HEK293T (cell line): ENCODE measurements around the gene GABRB1.

Experiments
- CTCF ChIA-PET: fragments of 350-600 bp; formaldehyde crosslinking; extraction: SDS; loops from one replicate; lab custom pipeline; 2021; ENCODE audit warnings: antibody characterized with exemption, inconsistent platforms; lab: Yijun Ruan, JAX
- POLR2A ChIA-PET: fragments of 350-600 bp; formaldehyde crosslinking; extraction: SDS; loops from one replicate; lab custom pipeline; 2020; ENCODE audit warnings: antibody characterized with exemption, inconsistent platforms; lab: Yijun Ruan, JAX
- DNase-seq: peaks from one replicate; pipeline ENCODE4 v3.0.0; 2012; ENCODE audit warnings: mixed read lengths; ENCODE audit errors: extremely low spot score
- ARNT ChIP-seq: fragments of 450-650 bp; IDR thresholded peaks from 2 replicates; pipeline ENCODE4 v1.6.1; 2017; ENCODE audit warnings: mild to moderate bottlenecking
- BHLHE40 ChIP-seq: fragments of 450-650 bp; IDR thresholded peaks from 2 replicates; pipeline ENCODE4 v1.6.1; 2016; ENCODE audit warnings: mild to moderate bottlenecking, moderate library complexity, borderline replicate concordance
- CTBP1 ChIP-seq: fragments of 450-650 bp; IDR thresholded peaks from 2 replicates; pipeline ENCODE4 v1.6.1; 2016; ENCODE audit warnings: borderline replicate concordance
- ELF4 ChIP-seq: fragments of 450-650 bp; IDR thresholded peaks from 2 replicates; pipeline ENCODE4 v1.6.1; 2017; ENCODE audit warnings: antibody characterized with exemption
- FOXA1 ChIP-seq: fragments of 450-650 bp; IDR thresholded peaks from 2 replicates; pipeline ENCODE4 v1.6.1; 2016; ENCODE audit warnings: mild to moderate bottlenecking
- FOXK2 ChIP-seq: fragments of 450-650 bp; IDR thresholded peaks from 2 replicates; pipeline ENCODE4 v1.6.1; 2016; ENCODE audit warnings: mild to moderate bottlenecking
- FOXM1 ChIP-seq: fragments of 450-650 bp; IDR thresholded peaks from 2 replicates; pipeline ENCODE4 v1.6.1; 2017; ENCODE audit warnings: mild to moderate bottlenecking, borderline replicate concordance
- HDGF ChIP-seq: fragments of 450-650 bp; IDR thresholded peaks from 2 replicates; pipeline ENCODE4 v1.6.1; 2017; ENCODE audit warnings: antibody characterized with exemption, borderline replicate concordance
- L3MBTL2 ChIP-seq: fragments of 450-650 bp; conservative IDR thresholded peaks from 2 replicates; pipeline ENCODE4 v1.6.1; 2016; ENCODE audit warnings: mild to moderate bottlenecking
- LEF1 ChIP-seq: fragments of 450-650 bp; IDR thresholded peaks from 2 replicates; pipeline ENCODE4 v1.6.1; 2017; ENCODE audit warnings: mild to moderate bottlenecking, borderline replicate concordance
- NFRKB ChIP-seq: fragments of 450-650 bp; IDR thresholded peaks from 2 replicates; pipeline ENCODE4 v1.6.1; 2016; ENCODE audit warnings: mild to moderate bottlenecking, moderate library complexity
- SP1 ChIP-seq: fragments of 450-650 bp; IDR thresholded peaks from 2 replicates; pipeline ENCODE4 v1.6.1; 2017
- SUZ12 ChIP-seq: fragments of 450-650 bp; IDR thresholded peaks from 2 replicates; pipeline ENCODE4 v1.6.1; 2016; ENCODE audit warnings: mild to moderate bottlenecking
- TARDBP ChIP-seq: fragments of 450-650 bp; IDR thresholded peaks from 2 replicates; pipeline ENCODE4 v1.6.1; 2016
- ZNF384 ChIP-seq: fragments of 450-650 bp; IDR thresholded peaks from 2 replicates; pipeline ENCODE4 v1.6.1; 2016
- TF ChIP-seq, protein P1 (sequence below): fragments of 450-650 bp; IDR thresholded peaks from 2 replicates; pipeline ENCODE4 v1.6.1; 2016

GABRB1 gene

GRCh38 chr4:47386561-47387235 is 355.3 kb downstream of the GABRB1 start:
- ChIA-PET POLR2A (no interaction called here), CTCF (no interaction called here)
- TF ChIP-seq FOXM1 (no peak), BHLHE40 (no peak), FOXA1 (no peak), CTBP1 (no peak), FOXK2 (no peak), SUZ12 (no peak), LEF1 (no peak), ELF4 (no peak), HDGF (no peak), SP1 (no peak), ZNF384 (no peak), L3MBTL2 (no peak), NFRKB (no peak), TARDBP (no peak), ARNT (no peak)
- TF ChIP-seq, protein P1, sequence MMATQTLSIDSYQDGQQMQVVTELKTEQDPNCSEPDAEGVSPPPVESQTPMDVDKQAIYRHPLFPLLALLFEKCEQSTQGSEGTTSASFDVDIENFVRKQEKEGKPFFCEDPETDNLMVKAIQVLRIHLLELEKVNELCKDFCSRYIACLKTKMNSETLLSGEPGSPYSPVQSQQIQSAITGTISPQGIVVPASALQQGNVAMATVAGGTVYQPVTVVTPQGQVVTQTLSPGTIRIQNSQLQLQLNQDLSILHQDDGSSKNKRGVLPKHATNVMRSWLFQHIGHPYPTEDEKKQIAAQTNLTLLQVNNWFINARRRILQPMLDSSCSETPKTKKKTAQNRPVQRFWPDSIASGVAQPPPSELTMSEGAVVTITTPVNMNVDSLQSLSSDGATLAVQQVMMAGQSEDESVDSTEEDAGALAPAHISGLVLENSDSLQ, result no peak
- no peak for DNase-seq

- TF ChIP-seq FOXA1 (no peak), FOXK2 (no peak), ZNF384 (no peak), L3MBTL2 (no peak), ARNT (no peak)
- DNase-seq, result no peak
- ChIA-PET CTCF (interaction anchor here (0.6 to 0.7 kb wide), 2 partner anchors 15 to 1262 kb away, joined by 3 read pairs; no protein-coding TSS in a partner anchor), POLR2A (no interaction called here)
Measured at GRCh38 chr4:47390428-47391125, 359.2 kb downstream of the GABRB1 start.

DNA sequence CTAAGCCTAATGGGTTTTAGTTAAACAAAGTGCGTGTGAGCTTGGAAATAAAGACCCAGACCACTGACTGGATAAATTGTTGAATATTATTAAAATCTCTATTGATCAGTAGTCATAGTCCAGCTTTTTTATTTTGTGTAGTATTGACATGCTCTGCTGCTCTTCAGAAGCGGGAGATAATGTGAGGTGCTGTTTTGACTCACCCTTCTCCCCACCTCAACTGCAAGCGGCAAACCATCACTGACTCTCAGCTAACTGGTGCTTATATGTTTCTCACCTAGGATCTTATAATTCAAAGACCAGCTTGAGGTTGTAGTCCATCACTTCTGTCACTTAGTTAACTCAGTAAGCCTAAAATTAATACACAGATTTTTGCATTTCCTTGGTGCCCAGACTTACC is 359.9 kb downstream of the GABRB1 start:
- no peak for DNase-seq
- TF ChIP-seq, protein P1, result no peak
- TF ChIP-seq ZNF384 (no peak), L3MBTL2 (no peak), HDGF (no peak), NFRKB (no peak), TARDBP (no peak), FOXA1 (no peak)
- ChIA-PET CTCF (interaction anchor here (0.6 to 0.7 kb wide), 2 partner anchors 15 to 1262 kb away, joined by 3 read pairs; no protein-coding TSS in a partner anchor), POLR2A (no interaction called here)

GRCh38 chr4:47406408-47406807 is 375.0 kb downstream of the GABRB1 start:
- POLR2A ChIA-PET, result no interaction called here
- CTCF ChIA-PET, result no interaction called here
- TF ChIP-seq ARNT (no peak), ELF4 (no peak), L3MBTL2 (no peak), ZNF384 (no peak), CTBP1 (no peak), SP1 (no peak), FOXK2 (no peak), TARDBP (no peak), NFRKB (no peak), HDGF (no peak), FOXA1 (no peak), FOXM1 (no peak), SUZ12 (no peak), LEF1 (no peak), BHLHE40 (no peak)
- TF ChIP-seq, protein P1, result no peak
- no peak for DNase-seq

DNA sequence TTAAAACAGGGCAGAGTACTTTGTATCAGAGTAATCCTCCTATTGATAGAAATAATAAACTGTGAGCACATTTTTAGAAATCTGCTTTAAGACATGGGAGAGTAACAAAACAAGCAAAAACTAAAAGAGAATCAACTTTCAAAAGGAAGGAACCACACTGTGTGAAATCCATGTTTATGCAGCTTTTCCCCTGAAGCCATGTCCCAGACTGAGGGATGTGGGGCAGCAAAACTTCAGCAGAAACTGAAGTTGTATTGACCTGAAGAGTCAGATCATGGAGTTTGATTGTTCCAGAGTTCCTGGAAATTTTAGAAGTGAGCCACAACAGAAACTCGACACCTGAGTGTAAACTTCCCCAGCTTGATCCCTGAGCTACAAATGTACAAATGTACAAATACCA is 378.9 kb downstream of the GABRB1 start:
- TF ChIP-seq TARDBP, result no peak
- no peak for TF ChIP-seq ARNT
- no peak for TF ChIP-seq LEF1
- TF ChIP-seq ELF4, result no peak
- no peak for TF ChIP-seq CTBP1
- TF ChIP-seq SUZ12, result no peak
- no peak for TF ChIP-seq L3MBTL2
- no peak for TF ChIP-seq SP1
- TF ChIP-seq HDGF, result no peak
- no peak for TF ChIP-seq ZNF384
- TF ChIP-seq, protein P1, result no peak
- TF ChIP-seq BHLHE40, result no peak
- no peak for TF ChIP-seq FOXA1
- TF ChIP-seq FOXK2, result no peak
- no peak for TF ChIP-seq FOXM1
- no peak for TF ChIP-seq NFRKB
- DNase-seq, result no peak
- POLR2A ChIA-PET, result no interaction called here
- CTCF ChIA-PET, result interaction anchor here (0.6 kb wide), 1 partner anchor 55 kb away, joined by 3 read pairs; no protein-coding TSS in a partner anchor
